ENCODE measurements around the gene RAB26. TPM values are rescaled to one million over a fixed set of nuclear protein-coding genes. Genes with fewer than 3 reads are reported as not detected.

Gene RAB26
- total RNA-seq, 1 experiment from 2014 or later: 3.2 TPM

DNA sequence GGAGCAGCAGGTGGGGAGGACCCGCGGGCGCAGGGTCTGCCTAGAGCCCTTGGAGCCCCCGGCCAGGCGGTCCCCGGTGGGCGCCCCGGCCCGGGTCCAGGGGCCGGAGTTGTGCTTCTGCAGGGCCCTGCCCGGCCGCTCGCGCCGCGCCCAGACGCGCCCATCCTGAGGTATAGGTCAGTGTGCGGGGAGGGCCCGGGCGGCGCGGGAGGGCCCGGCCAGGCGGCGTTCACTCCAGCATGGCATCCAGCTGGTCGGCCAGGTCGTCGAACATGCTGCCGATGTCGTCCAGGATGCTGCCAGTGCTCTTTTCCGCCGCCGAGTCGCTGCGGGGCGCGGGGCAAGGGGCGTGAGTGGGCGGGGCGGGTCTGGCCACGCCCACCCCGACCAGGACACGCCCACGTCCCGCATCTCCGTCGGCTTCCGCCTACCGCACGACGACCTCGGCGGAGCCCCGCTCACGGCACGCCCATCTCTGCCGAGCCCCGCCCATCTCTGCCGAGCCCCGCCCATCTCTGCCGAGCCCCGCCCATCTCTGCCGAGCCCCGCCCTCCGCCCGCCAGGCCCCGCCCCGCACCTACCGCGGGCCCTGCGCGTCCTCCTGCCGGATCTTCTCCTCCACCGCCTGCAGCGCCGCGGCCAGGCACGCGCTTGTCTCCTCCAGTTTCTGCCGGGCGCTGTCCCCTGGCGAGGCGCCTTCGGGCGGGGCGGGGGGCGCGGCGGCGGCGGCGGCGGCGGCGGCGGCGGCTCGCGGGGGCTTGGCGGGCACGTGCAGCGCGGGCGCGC is 30.1 kb downstream of the RAB26 start:
- DNase-seq (ENCODE audit: low spot score): no peak

DNA sequence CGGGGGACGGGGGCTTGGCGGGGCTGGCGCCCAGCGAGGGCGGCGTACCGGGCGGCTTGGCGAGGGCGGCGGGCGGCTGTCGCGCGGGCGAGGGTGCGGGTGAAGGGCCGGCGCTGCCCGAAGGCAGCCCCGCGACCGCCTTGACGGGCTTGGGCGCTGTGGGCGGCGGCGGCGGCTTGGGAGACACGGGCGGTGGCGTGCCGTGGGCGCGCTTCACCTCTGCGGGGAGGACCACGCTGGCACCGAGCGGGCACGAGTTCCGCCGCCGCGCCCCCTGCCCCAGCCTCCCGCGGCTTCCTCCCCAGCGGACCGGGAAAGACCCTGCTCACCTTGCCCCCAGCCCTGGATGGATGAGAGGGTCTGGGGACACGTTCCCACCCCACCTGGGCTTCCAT is 30.7 kb downstream of the RAB26 start:
- no peak for DNase-seq (ENCODE audit: low spot score)

DNA sequence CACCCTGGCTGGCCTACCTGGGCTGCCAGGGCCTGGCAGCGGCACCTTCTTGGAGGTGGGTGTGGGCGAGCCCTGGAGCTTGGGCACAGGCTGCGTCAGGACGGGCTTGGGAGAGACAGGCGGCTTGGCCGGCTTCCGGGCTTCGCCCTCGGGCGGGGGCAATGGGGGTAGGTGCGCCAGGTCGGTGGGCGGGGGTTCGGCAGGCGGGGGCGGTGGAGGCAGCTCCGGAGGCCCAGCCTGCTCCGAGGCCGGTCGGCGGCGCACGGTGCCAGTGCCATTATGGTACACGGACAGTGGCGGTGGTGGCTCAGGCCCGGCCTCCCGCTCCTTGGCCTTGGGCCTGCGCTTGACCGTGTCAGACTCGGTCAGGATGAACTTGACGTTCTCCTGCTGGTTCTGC is 31.2 kb downstream of the RAB26 start:
- DNase-seq (ENCODE audit: low spot score): no peak

DNA sequence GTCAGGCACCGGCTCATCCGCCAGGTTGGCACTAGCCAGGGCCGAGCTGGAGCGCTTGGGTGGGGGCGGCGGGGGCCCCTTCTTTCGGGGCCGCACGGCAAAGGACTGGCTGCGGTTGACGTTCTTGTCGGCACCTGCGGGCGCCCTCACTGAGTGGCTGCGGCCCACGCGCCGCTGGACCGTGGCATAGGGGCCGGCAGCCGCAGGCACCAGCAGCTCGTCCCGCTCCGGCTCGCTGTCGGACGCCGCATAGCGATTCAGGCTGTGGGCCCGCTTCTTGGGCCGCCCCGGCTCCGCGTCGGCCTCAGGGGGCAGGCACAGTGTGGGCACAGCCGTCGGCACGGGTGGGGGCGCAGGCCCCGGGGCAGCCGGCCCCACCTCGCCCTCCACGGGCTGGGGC is 32.0 kb downstream of the RAB26 start:
- no peak for DNase-seq (ENCODE audit: low spot score)

DNA sequence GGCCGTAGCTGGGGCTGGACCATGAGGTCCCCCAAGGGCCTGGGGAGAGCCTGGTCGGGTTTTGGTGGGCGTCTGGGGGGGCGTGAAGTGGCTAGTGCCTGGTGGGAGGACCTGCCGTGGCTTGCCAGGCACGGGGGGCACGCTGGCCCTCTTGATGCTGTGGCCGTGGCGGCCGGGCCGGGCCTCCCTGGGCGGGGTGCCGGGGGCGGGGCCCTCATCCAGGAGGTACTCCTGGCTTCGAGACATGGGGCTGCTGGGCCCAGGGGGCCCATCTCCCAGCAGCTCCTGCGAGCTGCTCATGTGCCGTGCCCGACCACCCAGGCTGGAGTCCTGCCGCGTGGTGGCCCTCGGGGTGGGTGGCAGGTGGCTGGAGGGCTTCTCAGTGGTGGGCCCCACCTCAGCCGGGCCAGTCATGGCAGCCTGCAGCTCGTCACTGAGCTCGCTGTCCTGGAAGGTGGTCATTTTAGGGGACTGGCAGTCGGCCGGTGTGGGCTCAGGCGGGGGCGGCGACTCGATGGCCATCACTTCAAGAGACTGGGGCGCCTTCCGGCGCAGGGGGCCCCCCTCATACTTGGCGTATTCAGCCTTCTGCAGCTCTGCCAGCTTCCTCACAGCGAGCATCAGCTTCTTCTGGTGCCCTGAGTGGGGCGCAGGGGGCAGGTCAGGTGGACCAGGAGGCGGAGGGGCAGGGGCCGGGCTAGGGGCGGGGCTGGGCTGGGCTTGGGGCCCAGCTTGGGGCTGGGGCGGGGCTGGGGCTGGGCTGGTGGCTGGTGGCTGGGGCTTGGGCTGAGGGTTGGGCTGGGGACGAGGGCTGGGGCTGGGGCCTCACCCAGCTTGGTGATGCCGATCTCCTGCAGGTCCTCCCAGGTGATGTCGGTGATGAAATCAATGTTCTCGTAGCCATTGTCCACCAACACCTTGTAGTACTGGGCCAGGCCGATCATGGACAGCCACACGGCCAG is 32.8 kb downstream of the RAB26 start:
- no peak for DNase-seq (ENCODE audit: low spot score)

DNA sequence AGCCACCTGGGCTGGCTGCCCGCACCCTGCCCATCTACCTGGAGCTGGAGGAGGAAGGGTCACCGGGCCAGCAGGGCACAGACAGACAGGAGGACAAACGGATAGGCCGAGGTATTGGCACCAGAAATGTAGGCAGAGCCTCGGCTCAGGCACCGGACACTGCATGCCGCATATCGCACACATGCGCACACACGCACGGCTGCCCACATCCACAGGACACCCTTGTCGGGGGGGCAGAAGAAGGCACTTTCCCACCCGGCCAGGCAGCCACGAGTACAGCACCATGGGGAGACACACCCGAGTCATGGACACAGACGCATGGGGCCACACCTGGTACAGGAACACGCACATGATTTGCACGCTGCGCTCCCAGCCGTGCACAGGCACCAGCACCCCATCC is 33.5 kb downstream of the RAB26 start:
- no peak for DNase-seq (ENCODE audit: low spot score)

DNA sequence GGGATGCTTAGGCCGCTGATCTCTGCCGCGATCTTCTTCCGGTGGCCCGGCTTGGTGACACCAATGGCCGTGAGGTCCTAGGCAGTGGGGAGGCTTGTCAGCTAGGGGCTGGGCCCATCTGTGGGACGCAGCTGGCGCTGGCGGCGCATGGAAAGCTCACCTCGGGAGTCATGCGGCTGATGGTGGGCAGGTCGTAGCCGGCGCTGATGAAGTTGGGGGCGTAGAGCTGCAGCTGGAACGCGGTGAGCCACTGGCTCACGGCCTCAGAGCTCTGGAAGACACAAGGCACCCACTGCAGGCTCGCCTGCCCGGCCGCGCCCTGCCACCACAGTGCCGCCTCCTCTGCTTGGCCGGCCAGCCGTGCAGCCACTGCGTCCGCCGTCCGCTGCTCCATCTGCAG is 35.2 kb downstream of the RAB26 start:
- DNase-seq (ENCODE audit: low spot score): no peak

DNA sequence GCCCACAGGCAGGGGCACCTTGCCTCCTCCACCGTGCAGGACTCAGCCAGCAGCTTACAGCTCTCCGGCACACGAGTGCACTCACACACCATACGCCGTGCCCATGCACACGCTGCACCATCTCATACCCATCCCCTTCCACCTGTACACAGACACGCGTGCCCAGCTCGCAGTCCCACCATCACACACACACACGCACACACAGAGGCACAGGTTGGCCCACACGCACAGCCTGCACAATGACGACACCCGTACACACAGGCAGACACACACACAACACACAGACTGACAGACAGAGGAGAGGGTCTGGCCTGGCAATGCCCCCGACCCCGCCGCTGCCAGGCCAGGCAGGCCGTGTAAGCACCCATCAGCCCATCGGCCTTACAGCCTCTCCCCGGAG is 35.9 kb downstream of the RAB26 start:
- DNase-seq (ENCODE audit: low spot score): no peak

DNA sequence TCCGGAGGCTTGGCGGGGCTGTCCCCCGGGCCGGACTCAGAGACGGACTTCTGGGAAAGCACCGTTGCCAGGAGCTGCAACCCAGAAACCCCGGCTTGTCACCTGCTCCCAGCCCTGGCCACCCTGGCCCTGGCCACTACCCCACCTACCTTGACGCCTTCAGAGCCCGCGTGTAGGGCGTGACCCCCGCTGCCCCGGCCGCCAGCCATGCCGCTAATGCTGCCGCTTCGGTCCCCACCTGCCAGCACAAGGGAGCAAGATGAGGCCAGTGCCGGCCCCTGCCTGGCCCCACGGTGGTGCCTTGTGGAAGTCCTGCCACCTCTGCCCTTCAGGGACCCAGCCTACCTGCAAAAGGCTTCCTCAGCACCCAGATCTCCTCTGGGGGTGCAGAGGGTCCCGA is 36.5 kb downstream of the RAB26 start:
- DNase-seq (ENCODE audit: low spot score): no peak

DNA sequence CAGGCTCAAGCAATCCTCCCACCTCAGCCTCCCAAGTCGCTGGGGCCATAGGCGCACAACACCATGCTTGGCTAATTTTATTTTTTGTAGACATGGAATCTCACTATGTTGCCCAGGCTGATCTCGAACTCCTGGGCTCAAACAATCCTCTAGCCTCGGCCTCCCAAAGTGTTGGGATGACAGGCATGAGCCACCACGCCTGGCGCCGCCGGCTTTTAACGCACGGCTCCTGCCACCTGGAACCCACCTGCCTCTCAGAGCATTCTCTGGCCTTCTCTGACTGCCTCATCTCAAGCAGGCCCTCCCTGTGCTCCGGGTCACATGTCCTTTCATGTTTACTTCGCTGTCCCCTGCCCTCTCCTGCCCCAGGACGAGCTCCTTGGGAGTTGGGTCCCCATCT is 37.6 kb downstream of the RAB26 start:
- DNase-seq (ENCODE audit: low spot score): no peak

DNA sequence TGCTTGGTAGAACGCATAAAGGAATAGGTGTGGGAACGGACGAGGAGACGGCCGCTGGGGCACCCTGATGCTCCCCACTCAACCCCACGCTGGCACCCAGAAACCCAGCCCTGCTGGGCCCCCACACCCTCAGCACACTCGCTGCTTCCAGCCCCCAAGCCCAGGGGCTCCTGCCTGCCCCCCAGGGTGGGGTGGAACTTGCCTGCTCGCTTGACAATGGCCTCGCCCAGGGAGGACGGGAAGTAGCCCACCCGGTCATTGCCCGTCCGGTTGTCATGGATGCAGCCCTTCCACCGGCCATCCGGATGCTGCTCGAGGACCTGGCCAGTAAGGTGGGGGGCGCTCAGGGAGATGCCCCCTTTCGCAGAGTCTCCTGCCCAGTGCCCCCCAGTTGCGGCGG is 38.1 kb downstream of the RAB26 start:
- no peak for DNase-seq (ENCODE audit: low spot score)

DNA sequence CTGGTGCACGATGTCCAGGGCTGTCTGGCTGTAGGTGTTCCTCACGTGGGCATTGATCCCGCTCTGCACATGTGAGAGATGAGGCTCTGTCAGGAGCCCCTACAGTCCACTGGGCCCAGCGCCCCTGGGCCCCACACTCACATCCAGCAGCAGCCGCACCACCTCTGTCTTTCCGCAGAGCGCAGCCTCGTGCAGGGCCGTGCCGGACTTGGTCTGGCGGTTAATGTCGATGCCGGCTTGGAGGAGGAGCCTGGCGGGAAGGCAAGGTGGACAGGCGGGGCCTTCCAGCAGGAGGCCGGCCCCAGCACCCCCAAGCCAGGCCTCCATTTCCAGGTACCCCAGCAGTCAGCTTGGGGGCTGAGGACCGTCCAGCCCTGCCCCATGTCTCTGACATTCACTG is 38.8 kb downstream of the RAB26 start:
- DNase-seq (ENCODE audit: low spot score): no peak

DNA sequence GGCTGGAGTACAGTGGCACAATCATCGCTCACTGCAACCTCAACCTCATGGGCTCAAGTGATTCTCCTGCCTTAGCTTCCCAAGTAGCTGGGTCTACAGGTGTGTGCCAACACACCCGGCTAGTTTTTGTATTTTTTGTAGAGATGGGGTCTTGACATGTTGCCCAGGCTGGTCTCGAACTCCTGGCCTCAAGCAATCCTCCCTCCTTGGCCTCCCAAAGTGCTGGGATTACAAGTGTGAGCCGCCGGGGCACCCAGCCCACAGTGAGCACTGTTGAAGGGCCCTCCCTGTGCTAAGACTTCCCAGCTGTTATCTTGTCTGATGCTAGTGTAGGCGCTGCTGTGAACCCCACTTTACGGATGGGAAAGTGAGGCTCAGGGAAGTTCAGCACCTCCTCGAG is 40.0 kb downstream of the RAB26 start:
- DNase-seq (ENCODE audit: low spot score): no peak

DNA sequence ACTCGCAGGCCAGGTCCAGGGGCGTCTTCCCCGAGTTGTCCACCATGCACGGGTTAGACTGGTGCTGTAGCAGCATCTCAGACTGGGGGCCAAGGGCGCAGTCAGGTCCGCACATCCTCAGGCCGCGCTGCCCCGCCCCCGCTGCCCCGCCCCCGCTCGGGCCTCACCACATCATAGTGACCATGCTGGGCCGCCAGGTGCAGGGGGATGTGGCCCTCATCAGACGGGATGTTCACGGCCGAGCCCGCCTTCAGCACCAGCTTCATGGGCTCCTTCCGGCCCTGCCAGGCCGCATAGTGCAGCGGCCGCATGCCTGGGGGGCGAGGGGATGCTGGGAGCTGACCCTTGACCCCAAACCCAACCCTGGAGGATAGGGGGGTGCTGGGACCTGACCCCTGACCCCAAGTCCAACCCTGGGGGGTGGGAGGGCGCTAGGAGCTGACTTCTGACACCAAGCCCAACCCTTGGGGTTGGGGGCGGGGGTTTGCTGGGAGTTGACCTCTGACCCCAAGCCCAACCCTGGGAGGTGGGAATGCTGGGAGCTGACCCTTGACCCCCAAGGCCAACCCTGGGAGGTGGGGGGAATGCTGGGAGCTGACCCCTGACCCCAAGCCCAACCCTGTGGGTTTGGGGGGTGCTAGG is 40.9 kb downstream of the RAB26 start:
- DNase-seq (ENCODE audit: low spot score): no peak

DNA sequence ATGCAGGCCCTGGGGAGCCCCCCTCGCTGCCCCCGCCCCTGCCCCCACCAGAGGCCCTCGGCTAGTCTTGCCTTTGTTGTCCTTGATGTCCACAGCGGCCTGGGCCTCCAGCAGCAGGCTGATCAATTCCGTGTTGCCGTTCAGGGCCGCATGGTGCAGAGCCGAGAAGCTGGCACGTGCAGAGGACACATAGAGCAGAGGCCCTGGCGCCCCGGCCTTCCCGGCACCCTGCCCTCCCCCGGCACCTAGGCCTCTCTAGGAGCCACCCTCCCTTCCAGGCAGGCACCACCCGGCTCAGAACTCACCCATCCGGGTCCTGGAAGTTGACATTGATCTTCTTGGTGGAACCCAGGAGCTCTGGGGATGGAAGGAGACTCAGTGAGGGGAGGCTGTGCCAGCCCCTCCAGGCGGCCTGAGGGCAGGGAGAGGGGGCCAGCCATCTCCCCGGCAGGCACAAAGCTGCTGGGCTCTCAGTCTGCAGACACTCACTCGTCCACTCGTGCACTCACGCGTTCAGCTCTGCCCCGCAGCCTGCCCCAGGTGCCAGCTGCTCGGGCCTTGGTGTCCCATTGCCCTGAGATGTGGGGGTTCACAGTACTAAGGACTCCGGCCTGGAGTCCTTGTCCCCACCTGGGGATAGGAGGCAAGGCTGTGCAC is 41.7 kb downstream of the RAB26 start:
- no peak for DNase-seq (ENCODE audit: low spot score)

DNA sequence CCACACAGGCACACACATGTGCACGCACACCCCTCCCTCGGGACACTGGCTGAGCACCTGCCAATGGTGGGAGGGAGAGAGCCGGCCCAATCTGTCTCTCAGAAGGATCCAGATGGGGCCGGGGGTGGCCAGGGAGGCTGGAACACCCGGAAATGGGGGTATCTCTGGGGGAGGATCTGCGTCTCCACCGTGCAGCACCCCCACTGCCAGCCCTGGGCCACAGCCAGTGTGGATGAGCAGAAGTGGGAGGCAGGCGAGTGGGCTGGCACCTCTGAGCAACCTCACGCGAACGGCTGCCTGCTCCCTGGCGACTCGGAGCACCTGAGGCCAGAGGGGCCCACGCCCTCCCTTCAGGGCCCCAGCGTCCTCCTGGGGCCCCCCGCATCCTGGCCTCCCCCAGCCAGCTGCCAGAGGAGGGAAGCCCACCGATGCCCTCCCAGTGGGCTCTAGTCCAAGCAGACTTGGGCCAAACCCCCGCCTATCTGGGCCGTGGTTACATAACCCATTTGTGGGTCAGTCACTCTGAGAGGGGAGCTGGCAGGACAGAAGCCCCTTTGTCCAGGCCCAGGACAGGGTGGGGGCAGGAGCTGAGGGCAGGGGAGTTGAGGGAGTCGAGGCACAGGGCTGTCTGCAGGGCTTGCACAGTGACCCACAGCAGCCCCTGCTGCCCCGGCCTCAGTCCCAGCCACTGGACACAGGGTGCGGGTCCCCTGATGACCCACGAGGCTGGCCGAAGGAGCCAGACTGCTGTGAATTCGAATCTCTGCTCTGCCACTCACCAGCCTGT is 42.4 kb downstream of the RAB26 start:
- no peak for DNase-seq (ENCODE audit: low spot score)

DNA sequence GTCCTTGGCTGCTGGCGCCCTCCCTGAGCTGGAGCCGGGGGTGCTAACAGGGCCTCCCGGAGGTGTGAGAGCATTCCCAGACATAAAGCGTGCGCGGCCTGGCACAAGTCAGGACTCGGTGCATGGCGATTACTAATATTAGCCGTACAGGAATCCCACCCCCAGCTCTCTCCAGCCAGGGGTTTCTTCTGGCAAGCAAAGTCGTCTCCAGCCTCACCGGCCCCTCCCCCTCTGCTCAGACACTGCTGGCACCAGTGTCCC is 43.0 kb downstream of the RAB26 start:
- no peak for DNase-seq (ENCODE audit: low spot score)

DNA sequence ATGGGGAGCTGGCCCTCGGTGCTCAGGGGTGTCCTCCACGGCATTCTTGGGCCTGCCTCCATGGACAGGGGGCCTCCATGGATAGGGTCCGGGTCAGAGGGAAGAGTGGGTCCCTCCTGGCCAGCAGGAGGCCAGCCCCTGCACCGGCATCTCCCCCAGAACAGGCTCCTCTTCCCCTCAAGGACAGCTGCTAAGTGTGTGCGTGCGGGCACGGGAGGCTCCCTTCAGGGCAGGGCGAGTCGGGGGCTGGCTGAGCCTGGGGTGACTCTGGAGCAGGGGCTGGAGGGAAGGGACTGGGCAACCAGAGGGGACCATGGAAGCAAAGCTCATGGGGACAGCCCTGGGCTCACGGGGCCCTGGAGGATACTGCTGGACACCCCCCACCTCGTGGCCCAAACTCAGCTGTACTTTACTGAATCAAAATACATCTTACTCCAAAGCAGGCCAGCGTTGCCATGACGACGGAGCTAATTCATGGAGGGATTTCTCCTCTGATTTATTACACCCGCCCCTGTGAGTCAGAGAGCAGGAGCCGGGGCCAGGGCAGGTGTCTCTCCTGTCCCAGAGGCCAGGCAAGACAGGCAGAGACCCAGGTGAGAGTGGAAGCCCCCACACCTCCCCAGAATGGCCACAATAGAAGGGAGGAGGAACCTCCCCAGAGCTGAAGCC is 45.9 kb downstream of the RAB26 start:
- DNase-seq (ENCODE audit: low spot score): no peak

DNA sequence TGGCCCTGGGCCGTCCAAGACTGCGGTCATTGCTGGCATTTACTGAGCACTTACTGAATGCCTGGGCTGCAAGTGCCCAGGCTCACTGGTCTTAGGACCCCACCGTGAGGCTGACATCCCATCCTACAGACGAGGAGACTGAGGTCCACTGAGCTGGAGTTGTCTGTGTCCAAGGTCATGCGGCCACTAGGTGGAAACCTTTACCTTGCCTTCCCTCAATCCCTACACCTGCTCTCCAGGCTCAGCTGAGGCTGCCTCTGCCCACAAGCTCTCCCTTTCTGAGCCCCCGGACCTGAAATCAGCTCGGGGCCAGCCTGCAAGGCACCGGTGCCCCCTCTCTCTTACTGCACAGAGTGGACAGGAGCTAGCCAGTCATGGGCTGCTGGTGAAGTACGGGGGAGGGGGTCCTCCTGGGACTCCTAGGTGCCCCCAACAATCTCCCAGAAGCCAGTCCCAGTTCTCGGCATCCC is 46.5 kb downstream of the RAB26 start:
- DNase-seq (ENCODE audit: low spot score): peak; percentile 57

DNA sequence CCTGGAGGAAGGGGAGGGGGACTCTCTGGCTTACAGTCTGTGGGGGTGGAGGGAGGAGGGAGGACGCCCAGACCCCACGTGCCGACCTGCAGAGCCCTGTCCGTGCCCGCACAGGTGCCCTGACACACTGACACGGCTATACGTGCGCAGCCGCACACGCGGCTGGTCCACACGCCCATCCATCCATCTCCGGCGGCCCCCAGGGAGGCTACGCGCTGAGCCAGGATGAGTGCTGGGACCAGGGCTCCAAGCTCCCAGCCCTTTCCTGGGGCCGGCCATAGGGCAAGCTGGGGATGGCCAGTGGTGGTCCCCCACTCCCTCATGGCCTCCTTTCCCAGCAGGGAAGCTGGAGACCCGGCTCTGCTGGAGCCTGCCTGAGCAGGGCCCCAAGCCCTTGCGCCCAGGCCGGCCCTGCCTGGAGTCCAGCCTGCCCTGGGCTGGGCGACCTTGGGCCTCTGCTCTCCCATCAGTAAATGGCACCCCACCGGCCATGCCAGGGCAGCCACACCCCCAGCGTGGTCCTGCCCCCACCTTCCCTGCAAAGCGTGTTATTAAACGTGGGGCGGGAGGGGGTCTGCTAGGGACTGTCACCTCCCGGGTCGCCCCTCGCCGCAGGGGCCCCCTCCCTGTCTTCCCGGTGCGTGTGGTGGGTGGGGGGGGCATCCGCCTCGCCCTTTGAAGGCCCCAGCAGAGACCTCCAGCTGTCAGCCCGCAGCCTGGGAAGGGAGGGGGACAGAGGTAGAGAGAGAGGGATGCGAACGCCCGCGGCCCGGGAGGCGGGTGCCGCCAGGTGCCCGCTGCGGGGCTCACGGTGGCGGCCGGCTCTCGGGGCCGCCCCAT is 47.1 kb downstream of the RAB26 start:
- DNase-seq (ENCODE audit: low spot score): no peak

All from H4 (cell line).